Smooth muscle cell (in vitro differentiated cells): ENCODE data around the gene SMURF1. TPM values are rescaled to one million over a fixed set of nuclear protein-coding genes. Genes with fewer than 3 reads are reported as not detected.

Experiments used
- DNase-seq: peaks from one replicate; lab custom pipeline; 2025; ENCODE audit not compliant: unreplicated experiment; lab: John Stamatoyannopoulos, UW
- H2AFZ ChIP-seq: fragments of 200-600 bp; sonication (generic); 2 replicates; pipeline ENCODE4 v1.6.0; 2016; ENCODE audit warnings: antibody characterized with exemption, low read depth, mild to moderate bottlenecking
- H3F3A ChIP-seq: fragments of 200-600 bp; sonication (generic); 2 replicates; pipeline ENCODE4 v1.6.0; 2017; ENCODE audit warnings: antibody characterized with exemption, low read depth
- H3K27ac ChIP-seq: fragments of 200-600 bp; sonication (generic); 2 replicates; pipeline ENCODE4 v1.5.1; 2016; ENCODE audit warnings: low read depth, mild to moderate bottlenecking
- H3K27me3 ChIP-seq: fragments of 200-600 bp; sonication (generic); 2 replicates; pipeline ENCODE4 v1.6.1; 2016; ENCODE audit warnings: low read depth, mild to moderate bottlenecking
- H3K36me3 ChIP-seq: fragments of 200-600 bp; sonication (generic); 2 replicates; pipeline ENCODE4 v1.5.1; 2016; ENCODE audit warnings: low read depth
- H3K4me1 ChIP-seq: fragments of 200-600 bp; sonication (generic); 2 replicates; pipeline ENCODE4 v1.5.1; 2016; ENCODE audit warnings: low read depth
- H3K4me2 ChIP-seq: fragments of 200-600 bp; sonication (generic); 2 replicates; pipeline ENCODE4 v1.6.0; 2016; ENCODE audit warnings: mild to moderate bottlenecking
- H3K4me3 ChIP-seq: fragments of 200-600 bp; sonication (generic); 2 replicates; pipeline ENCODE4 v1.5.1; 2016; ENCODE audit warnings: mild to moderate bottlenecking
- H3K79me2 ChIP-seq: fragments of 200-600 bp; sonication (generic); 2 replicates; pipeline ENCODE4 v1.6.0; 2016; ENCODE audit warnings: low read depth, mild to moderate bottlenecking
- H3K9ac ChIP-seq: fragments of 200-600 bp; sonication (generic); 2 replicates; pipeline ENCODE4 v1.6.0; 2016; ENCODE audit warnings: low read depth
- H3K9me3 ChIP-seq: fragments of 200-600 bp; sonication (generic); replicated peaks from 2 replicates; pipeline ENCODE4 v1.5.1; 2016; ENCODE audit warnings: low read depth
- H4K20me1 ChIP-seq: fragments of 200-600 bp; sonication (generic); 2 replicates; pipeline ENCODE4 v1.6.0; 2016; ENCODE audit warnings: low read depth
- WGBS: methylation state at CpG from one replicate; pipeline ENCODE4 v1.1.7; 2016; ENCODE audit warnings: low lambda C conversion rate; 5-methylcytosine and 5-hydroxymethylcytosine counted together
- polyA plus RNA-seq: library from polyadenylated mRNA; unstranded; fragments of >200 nt; fragmentation: Nextera tagmentation; extraction: Ambion mirVana; gene quantifications from 2 replicates; pipeline ENCODE4 v1.2.1, GENCODE V29; 2016
- total RNA-seq: library from RNA; depleted of rRNA; stranded (reverse); fragments of >200 nt; gene quantifications from 2 replicates; pipeline ENCODE4 v1.2.3, GENCODE V29; 2014
- TF ChIP-seq, protein P1 (sequence below): fragments of 200-600 bp; sonication (generic); IDR thresholded peaks from 2 replicates; pipeline ENCODE4 v1.5.1; 2017; ENCODE audit warnings: borderline replicate concordance, mild to moderate bottlenecking, antibody characterized with exemption; ENCODE audit not compliant: insufficient read depth, poor library complexity, severe bottlenecking

The SMURF1 gene
- total and polyA plus RNA-seq, 2 experiments from 2014 or later, result 17.5 to 28.5 TPM

DNA sequence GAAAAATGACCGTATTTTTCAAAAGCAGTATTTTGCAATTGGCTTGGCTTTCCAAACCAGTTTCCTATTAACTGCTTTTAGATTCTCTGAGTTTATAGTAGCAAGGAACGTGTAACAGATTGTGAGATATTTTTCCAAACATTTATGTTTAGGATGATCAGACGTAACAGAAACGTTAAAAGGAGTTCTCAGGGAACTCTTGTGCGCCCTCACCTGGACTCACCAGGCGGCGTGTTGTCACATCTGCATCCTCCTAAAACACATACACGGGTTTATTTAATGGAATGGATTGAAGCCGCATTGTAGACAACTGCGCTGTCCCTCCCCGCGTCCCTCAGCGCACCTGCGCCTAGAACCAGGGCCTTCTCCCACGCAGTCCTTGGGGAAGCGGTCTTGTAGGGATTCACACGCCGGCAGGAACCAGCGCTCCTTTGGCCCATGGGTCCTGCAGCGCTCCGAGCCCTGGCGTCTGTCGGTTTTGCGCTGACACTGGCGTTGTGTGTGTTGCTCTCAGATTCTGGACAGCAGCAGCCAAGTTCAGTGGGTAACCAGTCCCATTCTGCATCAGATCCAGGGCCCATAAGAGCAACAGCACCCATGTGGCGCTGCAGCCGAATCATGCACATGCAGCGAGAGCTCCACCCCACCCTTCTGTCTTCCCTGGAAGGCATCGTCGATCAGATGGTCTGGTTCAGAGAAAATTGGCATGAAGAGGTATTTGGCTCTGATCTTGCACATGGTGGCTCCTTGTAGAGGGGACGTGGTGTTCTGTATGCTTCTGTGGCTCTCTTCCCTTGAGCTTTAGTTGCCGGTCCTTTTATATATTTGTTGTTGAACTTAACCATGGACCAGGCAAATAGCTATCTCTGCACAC lies 150.6 kb downstream of the SMURF1 start:
- H3K4me2 ChIP-seq, result no peak overlapping the region
- H3K27ac ChIP-seq, result no peak overlapping the region
- H3F3A ChIP-seq, result no peaks in the 10 kb centered on the region
- H4K20me1 ChIP-seq, result no peaks in the 10 kb centered on the region
- WGBS, result 96% methylated on average over 32 of the region's 32 CpGs
- no peak overlapping the region for H3K4me3 ChIP-seq
- peaks cover 22% of the 10 kb centered on the region for H3K36me3 ChIP-seq
- no peaks in the 10 kb centered on the region for H3K9me3 ChIP-seq
- TF ChIP-seq, protein P1, sequence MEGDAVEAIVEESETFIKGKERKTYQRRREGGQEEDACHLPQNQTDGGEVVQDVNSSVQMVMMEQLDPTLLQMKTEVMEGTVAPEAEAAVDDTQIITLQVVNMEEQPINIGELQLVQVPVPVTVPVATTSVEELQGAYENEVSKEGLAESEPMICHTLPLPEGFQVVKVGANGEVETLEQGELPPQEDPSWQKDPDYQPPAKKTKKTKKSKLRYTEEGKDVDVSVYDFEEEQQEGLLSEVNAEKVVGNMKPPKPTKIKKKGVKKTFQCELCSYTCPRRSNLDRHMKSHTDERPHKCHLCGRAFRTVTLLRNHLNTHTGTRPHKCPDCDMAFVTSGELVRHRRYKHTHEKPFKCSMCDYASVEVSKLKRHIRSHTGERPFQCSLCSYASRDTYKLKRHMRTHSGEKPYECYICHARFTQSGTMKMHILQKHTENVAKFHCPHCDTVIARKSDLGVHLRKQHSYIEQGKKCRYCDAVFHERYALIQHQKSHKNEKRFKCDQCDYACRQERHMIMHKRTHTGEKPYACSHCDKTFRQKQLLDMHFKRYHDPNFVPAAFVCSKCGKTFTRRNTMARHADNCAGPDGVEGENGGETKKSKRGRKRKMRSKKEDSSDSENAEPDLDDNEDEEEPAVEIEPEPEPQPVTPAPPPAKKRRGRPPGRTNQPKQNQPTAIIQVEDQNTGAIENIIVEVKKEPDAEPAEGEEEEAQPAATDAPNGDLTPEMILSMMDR, result no peak
- no peaks in the 10 kb centered on the region for H3K79me2 ChIP-seq
- H2AFZ ChIP-seq, result no peak overlapping the region
- DNase-seq, result no peak
- H3K9ac ChIP-seq, result no peak overlapping the region
- no peaks in the 10 kb centered on the region for H3K27me3 ChIP-seq
- no peaks in the 10 kb centered on the region for H3K4me1 ChIP-seq

DNA sequence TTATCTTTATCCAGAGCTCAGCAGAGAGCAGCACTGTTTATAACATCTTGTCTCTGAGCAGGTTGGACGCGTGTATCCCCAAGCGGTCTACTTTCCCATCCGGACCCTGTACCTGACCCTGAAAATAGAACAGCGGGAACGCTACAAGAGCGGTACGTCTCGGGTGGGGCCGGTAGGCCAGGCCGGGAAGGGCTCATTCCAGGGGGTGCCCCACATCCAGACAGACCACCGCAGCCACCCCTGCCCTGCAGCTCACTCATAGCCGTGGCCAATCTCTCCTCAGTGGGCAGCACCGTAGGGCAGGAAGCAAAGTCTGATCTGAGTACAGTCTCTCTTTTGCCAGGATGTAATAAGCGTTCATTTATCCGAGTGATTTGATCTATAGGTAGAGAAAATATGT lies 151.8 kb downstream of the SMURF1 start:
- H2AFZ ChIP-seq, result no peak overlapping the region
- H3K4me2 ChIP-seq, result no peak overlapping the region
- no peaks in the 10 kb centered on the region for H3F3A ChIP-seq
- no peaks in the 10 kb centered on the region for H3K4me1 ChIP-seq
- no peaks in the 10 kb centered on the region for H4K20me1 ChIP-seq
- TF ChIP-seq, protein P1, result no peak
- H3K9ac ChIP-seq, result no peak overlapping the region
- peaks cover 29% of the 10 kb centered on the region for H3K36me3 ChIP-seq
- WGBS, result 98% methylated on average over 16 of the region's 16 CpGs
- H3K27ac ChIP-seq, result no peak overlapping the region
- H3K4me3 ChIP-seq, result no peak overlapping the region
- no peak for DNase-seq
- H3K79me2 ChIP-seq, result no peaks in the 10 kb centered on the region
- H3K27me3 ChIP-seq, result no peaks in the 10 kb centered on the region
- H3K9me3 ChIP-seq, result no peaks in the 10 kb centered on the region

DNA sequence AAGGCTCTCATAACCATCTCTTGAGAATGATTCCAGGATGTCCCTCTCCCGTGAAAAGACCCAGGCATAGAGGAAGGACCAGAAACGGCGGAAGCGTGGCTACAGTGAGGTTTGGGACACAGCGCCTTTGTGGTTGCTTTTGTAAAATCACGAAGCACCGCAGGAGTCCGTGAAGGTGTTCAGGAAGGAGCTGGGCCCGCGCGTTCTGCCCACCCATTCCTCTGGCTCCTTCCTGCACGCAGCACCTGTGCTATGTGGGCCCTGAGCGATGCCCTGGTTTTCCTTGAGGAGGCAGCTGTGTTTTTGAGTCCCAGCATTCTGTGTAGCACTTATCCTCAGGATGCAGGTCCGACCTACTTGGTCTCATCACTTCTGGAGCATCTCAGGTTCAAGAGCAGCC lies 152.8 kb downstream of the SMURF1 start:
- DNase-seq, result no peak
- no peak overlapping the region for H2AFZ ChIP-seq
- no peak overlapping the region for H3K4me2 ChIP-seq
- peaks cover 38% of the 10 kb centered on the region for H3K36me3 ChIP-seq
- no peaks in the 10 kb centered on the region for H3F3A ChIP-seq
- no peak overlapping the region for H3K27ac ChIP-seq
- H3K9me3 ChIP-seq, result no peaks in the 10 kb centered on the region
- no peak overlapping the region for H3K9ac ChIP-seq
- TF ChIP-seq, protein P1, result no peak
- no peaks in the 10 kb centered on the region for H3K27me3 ChIP-seq
- H3K79me2 ChIP-seq, result no peaks in the 10 kb centered on the region
- H4K20me1 ChIP-seq, result no peaks in the 10 kb centered on the region
- no peak overlapping the region for H3K4me3 ChIP-seq
- H3K4me1 ChIP-seq, result no peaks in the 10 kb centered on the region
- WGBS, result 98% methylated on average over 14 of the region's 14 CpGs

DNA sequence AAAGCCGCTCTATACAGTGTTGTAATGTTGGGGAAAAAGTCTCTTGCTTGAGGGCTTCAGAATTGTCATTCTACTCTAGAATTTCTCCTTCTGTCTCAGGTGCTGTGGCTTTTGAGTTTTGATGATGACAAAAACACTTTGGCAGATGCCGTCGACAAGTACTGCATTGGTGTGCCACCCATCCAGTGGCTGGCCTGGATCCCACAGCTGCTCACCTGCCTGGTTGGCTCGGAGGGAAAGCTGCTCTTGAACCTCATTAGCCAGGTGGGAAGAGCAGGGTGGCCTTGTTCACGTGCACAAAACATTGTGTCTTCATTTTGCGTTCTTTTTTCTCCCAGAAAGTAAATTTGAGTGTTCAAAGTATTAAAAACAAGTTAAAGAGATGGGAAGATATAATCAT lies 153.6 kb downstream of the SMURF1 start:
- Histone ChIP-seq H3K4me1 (no peaks in the 10 kb centered on the region), H3K4me3 (no peak overlapping the region), H3K36me3 (peaks cover 43% of the 10 kb centered on the region), H3K27me3 (no peaks in the 10 kb centered on the region), H3F3A (no peaks in the 10 kb centered on the region), H3K27ac (no peak overlapping the region), H2AFZ (no peak overlapping the region), H3K79me2 (no peaks in the 10 kb centered on the region), H3K9me3 (no peaks in the 10 kb centered on the region), H3K9ac (no peak overlapping the region), H4K20me1 (no peaks in the 10 kb centered on the region), H3K4me2 (no peak overlapping the region)
- TF ChIP-seq, protein P1, result no peak
- no peak for DNase-seq
- 98% methylated on average over 6 of the region's 6 CpGs for WGBS
